Fibroblast of lung (primary cell): Measurements from ENCODE around the gene TMEM121B. TPM values are rescaled to one million over a fixed set of nuclear protein-coding genes. Genes with fewer than 3 reads are reported as not detected.
"Not testable (repeated sequence)": the region's sequence is repeated elsewhere in the genome, so short reads cannot be mapped to it uniquely, and the experiment has no call there.

Experiments
- DNase-seq, 2 donors: peaks; one replicate each; pipeline versions ENCODE4 v3.0.0 to v3.0.0-alpha.2; 2010; ENCODE audit warnings: low read depth in 2 of 2
- H2AFZ ChIP-seq: 2 replicates; pipeline ENCODE4 v1.5.1; 2012; ENCODE audit warnings: low read length, control low read depth, inconsistent platforms
- H3K27ac ChIP-seq: 2 replicates; pipeline ENCODE4 v1.5.1; 2011; ENCODE audit warnings: low read length, control low read depth; ENCODE audit not compliant: insufficient read depth
- H3K27me3 ChIP-seq: 2 replicates; pipeline ENCODE4 v1.5.1; 2011; ENCODE audit warnings: mild to moderate bottlenecking, low read length; ENCODE audit not compliant: control insufficient read depth, insufficient read depth
- H3K36me3 ChIP-seq: 2 replicates; pipeline ENCODE4 v1.5.1; 2011; ENCODE audit warnings: low read length; ENCODE audit not compliant: control insufficient read depth, insufficient read depth
- H3K4me1 ChIP-seq: 2 replicates; pipeline ENCODE4 v1.5.1; 2011; ENCODE audit warnings: low read length; ENCODE audit not compliant: control insufficient read depth, insufficient read depth; ENCODE audit errors: extremely low read depth
- H3K4me2 ChIP-seq: 2 replicates; pipeline ENCODE4 v1.5.1; 2011; ENCODE audit warnings: low read length, control low read depth; ENCODE audit not compliant: insufficient read depth; ENCODE audit errors: extremely low read depth
- H3K4me3 ChIP-seq, 4 experiments: fragments of 200-600 bp in 1 of 4; sonication (generic) in 1 of 4; replicated peaks in 1 of 4; 2 replicates each; pipeline ENCODE4 v1.5.1; 2011 to 2016; ENCODE audit warnings: low read length in 4 of 4, low read depth in 3 of 4, mild to moderate bottlenecking in 3 of 4, control low read depth in 2 of 4, inconsistent platforms in 1 of 4, mixed read lengths in 1 of 4; ENCODE audit not compliant: insufficient read depth in 1 of 4; ENCODE audit errors: control extremely low read depth in 1 of 4
- H3K79me2 ChIP-seq: 2 replicates; pipeline ENCODE4 v1.5.1; 2012; ENCODE audit warnings: mild to moderate bottlenecking, low read length, inconsistent platforms; ENCODE audit not compliant: control insufficient read depth, insufficient read depth
- H3K9ac ChIP-seq: 2 replicates; pipeline ENCODE4 v1.5.1; 2011; ENCODE audit warnings: mild to moderate bottlenecking, low read length, control low read depth; ENCODE audit not compliant: insufficient read depth
- H3K9me3 ChIP-seq: 2 replicates; pipeline ENCODE4 v1.5.1; 2012; ENCODE audit warnings: low read depth, low read length; ENCODE audit not compliant: control insufficient read depth, insufficient read depth
- H4K20me1 ChIP-seq: 2 replicates; pipeline ENCODE4 v1.5.1; 2011; ENCODE audit warnings: low read length; ENCODE audit not compliant: control insufficient read depth, insufficient read depth; ENCODE audit errors: extremely low read depth
- CTCF ChIP-seq, 2 donors: IDR thresholded peaks in 1 of 2; conservative IDR thresholded peaks in 1 of 2; 1 replicate in 1 of 2; 2 replicates in 1 of 2; pipeline ENCODE4 v1.5.1; 2011 to 2012; ENCODE audit warnings: low read length in 2 of 2, control low read depth in 1 of 2, inconsistent platforms in 1 of 2, low read depth in 1 of 2, mild to moderate bottlenecking in 1 of 2
- EZH2 ChIP-seq: IDR thresholded peaks from 2 replicates; pipeline ENCODE4 v1.5.1; 2012; ENCODE audit warnings: low read length, control low read depth, mild to moderate bottlenecking; ENCODE audit errors: missing control alignments
- polyA plus RNA-seq, 2 donors: library from polyadenylated mRNA; depleted of rRNA in 1 of 2; stranded (reverse) in 1 of 2; unstranded in 1 of 2; fragments of >200 nt; gene quantifications; 2 replicates each; pipeline ENCODE4 v1.2.1, GENCODE V29; 2011 to 2012; ENCODE audit warnings: missing spikeins in 1 of 2
- total RNA-seq: library from RNA; depleted of rRNA; stranded (reverse); fragments of >200 nt; gene quantifications from 2 replicates; pipeline ENCODE4 v1.2.1, GENCODE V29; 2014

Gene TMEM121B
- total and polyA plus RNA-seq, 2 donors (not counting 1 experiment from before 2014, with no cell fraction given) = under 0.01 to 0.05 TPM

GRCh38 chr22:17149076-17149815 lies 28.1 kb upstream of the TMEM121B start:
- H3K4me2 ChIP-seq = no peak overlapping the region
- H3K9me3 ChIP-seq = no peaks in the 10 kb centered on the region
- no peaks in the 10 kb centered on the region for H4K20me1 ChIP-seq
- no peak overlapping the region for H3K9ac ChIP-seq
- TF ChIP-seq CTCF (conservative IDR thresholded peaks at IDR 0.05 in 1 of 2, IDR thresholded peaks at IDR 0.05 in 1 of 2; ENCODE audit: low read depth in 1 of 2, low read length in 2 of 2) = no peak
- TF ChIP-seq EZH2 = no peak
- H3K4me3 ChIP-seq = no peak overlapping the region
- no peaks in the 10 kb centered on the region for H3K4me1 ChIP-seq
- no peaks in the 10 kb centered on the region for H3K36me3 ChIP-seq
- H2AFZ ChIP-seq = no peak overlapping the region
- DNase-seq = no peak
- no peak overlapping the region for H3K27ac ChIP-seq
- H3K27me3 ChIP-seq = no peaks in the 10 kb centered on the region
- H3K79me2 ChIP-seq = peaks cover 9% of the 10 kb centered on the region

GRCh38 chr22:17147458-17147857 lies 26.3 kb upstream of the TMEM121B start:
- H4K20me1 ChIP-seq, H3K4me1 ChIP-seq: not testable (repeated sequence)

GRCh38 chr22:17145021-17145680 lies 24.0 kb upstream of the TMEM121B start:
- H3K27me3 ChIP-seq = no peaks in the 10 kb centered on the region
- no peak for DNase-seq
- no peak overlapping the region for H2AFZ ChIP-seq
- H4K20me1 ChIP-seq = no peaks in the 10 kb centered on the region
- no peaks in the 10 kb centered on the region for H3K4me1 ChIP-seq
- TF ChIP-seq CTCF (conservative IDR thresholded peaks at IDR 0.05 in 1 of 2, IDR thresholded peaks at IDR 0.05 in 1 of 2; ENCODE audit: low read depth in 1 of 2, low read length in 2 of 2) = no peak
- TF ChIP-seq EZH2 = no peak
- no peak overlapping the region for H3K27ac ChIP-seq
- H3K36me3 ChIP-seq = peaks cover 7% of the 10 kb centered on the region
- H3K9ac ChIP-seq = no peak overlapping the region
- H3K79me2 ChIP-seq = no peaks in the 10 kb centered on the region
- H3K9me3 ChIP-seq = no peaks in the 10 kb centered on the region
- no peak overlapping the region for H3K4me2 ChIP-seq
- no peak overlapping the region for H3K4me3 ChIP-seq

More at GRCh38 chr22:17147458-17147857, 26.3 kb upstream of the TMEM121B start:
- H3K79me2 ChIP-seq, DNase-seq, H3K9ac ChIP-seq, H3K4me3 ChIP-seq, H3K9me3 ChIP-seq, H3K4me2 ChIP-seq, H3K27ac ChIP-seq, H3K27me3 ChIP-seq, H2AFZ ChIP-seq, H3K36me3 ChIP-seq: not testable (repeated sequence)
